Stimulated activated CD8-positive, alpha-beta memory T cell treated with anti-CD3 and anti-CD28 coated beads, Interleukin-7, amount 100 ng/mL, for 48 hours (primary cell): Measurements from ENCODE around the gene CPT1A.
A peak's percentile ranks its signal among the peaks of the same experiment; 100 is the strongest.
"Not testable (repeated sequence)": the region's sequence is repeated elsewhere in the genome, so short reads cannot be mapped to it uniquely, and the experiment has no call there.

ENCODE experiments used
- DNase-seq, 2 donors: peaks; one replicate each; pipeline ENCODE4 v3.0.0-alpha.2; 2020; ENCODE audit warnings: low read depth in 1 of 2; ENCODE audit errors: extremely low read depth in 1 of 2

The CPT1A gene

DNA sequence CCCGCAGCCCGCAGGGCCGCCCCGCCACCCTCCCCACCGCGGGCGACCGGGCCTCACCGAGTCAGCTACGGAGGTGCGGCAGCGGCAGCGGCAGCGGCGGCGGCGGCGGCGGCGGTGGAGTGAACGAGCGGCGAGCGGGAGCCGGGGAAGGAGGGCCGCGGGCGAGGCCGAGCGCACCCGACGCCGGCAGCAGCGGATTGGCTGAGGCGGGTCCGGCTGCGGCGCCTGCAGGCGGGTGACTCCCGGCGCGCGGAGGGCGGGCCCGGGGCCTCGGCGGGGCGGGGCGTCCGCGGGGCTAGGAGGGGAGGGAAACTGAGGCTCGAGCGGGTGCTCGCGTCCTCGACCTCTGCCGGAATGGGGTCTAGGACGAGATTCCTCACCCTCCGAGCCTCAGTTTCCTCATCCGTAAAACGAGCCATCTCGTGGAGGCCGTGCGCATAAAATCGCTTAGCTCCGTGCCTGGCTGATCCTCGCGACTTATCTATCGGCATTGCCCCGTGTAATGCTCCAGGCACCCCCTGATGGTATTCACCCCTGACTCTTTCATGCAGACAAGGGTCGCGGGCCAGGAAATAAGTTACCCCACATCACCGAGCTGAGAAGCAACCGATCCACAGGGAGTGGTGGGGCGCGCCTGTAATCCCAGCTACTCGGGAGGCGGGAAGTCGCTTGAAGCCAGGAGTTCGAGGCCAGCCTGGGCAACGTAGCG lies at the start of gene CPT1A:
TSS of gene CPT1A (minus strand) at position 199 of the 709 bp plus-strand sequence. CDS start 26,442 bp downstream, outside the sequence.
- peak in 1 of 2 donors; percentile 55 for DNase-seq

DNA sequence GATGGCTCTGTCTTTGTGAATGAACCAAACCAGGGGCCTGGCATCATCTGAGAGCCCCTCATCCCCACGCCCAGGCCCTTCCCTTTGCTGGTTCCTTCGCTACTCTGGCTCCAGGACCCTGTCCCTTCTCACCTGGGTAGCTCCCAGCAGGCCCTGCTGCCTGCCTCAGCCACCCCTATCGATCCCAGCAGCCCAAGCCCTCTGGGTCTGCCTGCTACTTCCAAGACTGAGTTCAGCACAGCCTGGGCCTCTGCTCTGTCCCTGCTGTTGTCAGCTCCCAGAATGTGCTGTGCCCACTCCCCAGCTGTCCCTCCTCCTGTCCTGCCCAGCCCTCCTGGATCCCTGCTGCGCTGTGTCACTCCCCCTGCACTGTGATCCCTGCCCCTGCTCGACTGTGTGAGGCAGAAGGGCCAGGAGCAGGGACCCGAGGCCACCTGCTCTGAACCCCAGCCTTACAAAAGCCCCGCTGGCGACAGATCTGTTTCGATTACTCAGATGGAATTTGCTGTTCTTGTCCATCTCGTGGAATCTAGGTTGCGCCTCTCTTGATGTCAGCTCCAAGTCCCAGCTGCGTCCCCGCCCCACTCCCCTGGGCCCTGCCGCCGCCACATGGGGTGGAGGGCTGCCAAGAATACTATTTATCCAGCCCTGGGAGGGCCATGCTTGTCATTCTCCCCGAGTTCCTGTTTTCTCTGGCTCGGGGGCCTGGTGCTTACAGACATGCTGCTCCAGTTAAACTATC lies 48.9 kb upstream of the CPT1A start:
- DNase-seq = no peak

DNA sequence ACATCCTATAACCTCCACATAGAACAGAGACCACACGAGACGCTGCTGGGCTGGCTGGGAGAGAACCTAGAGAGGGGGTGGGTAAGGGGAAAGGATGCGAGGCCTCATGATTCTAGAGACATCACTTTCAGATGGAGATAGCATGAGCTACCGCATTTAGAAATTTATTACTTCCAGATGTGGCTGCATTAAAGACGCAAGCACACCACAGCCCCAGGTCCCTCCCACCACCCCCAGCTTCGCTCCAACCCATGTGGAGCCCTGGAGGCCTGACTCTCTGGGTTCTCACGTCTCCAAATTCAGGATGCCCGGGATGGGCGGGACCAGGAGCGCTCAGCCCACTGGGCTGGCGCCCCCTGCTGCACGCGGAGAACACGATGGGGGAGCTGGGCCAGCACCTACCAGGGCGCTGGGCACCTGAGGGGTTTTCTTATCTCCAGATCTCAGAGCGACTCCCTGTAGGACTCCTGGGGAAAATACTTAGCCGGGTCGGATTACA lies 48.3 kb upstream of the CPT1A start:
- DNase-seq = no peak

DNA sequence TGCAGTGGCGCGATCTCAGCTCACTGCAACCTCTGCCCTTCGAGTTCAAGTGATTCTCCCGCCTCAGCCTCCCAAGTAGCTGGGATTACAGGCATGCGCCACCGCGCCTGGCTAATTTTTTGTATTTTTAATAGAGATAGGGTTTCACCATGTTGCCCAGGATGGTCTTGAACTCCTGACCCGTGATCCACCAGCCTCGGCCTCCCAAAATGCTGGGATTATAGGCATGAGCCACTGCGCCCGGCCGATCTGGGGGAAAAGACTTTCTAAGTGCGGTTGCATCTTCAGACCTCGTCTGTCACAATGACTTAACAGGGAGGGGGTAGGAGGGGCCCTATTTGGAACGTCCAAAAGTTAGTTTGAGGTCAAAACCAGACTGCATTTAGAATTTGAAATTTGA lies 43.1 kb upstream of the CPT1A start:
- DNase-seq = not testable (repeated sequence)

DNA sequence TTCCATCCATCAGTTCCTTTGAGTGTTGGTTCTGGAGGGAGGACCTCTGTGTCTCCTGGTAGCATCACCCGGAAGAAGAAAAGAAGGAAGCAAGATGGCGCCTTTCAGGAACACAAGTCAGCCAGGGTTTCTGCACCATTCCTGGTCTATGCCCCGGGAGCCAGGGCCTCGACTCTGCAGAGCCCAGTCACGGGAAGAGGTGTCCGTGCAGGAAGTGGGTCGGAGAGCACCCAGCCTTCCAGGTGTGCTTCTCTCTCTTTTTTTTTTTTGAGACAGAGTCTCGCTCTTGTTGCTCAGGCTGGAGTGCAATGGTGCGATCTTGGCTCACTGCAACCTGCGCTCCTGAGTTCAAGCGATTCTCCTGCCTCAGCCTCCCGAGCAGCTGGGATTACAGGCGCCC lies 40.7 kb upstream of the CPT1A start:
- no peak for DNase-seq

DNA sequence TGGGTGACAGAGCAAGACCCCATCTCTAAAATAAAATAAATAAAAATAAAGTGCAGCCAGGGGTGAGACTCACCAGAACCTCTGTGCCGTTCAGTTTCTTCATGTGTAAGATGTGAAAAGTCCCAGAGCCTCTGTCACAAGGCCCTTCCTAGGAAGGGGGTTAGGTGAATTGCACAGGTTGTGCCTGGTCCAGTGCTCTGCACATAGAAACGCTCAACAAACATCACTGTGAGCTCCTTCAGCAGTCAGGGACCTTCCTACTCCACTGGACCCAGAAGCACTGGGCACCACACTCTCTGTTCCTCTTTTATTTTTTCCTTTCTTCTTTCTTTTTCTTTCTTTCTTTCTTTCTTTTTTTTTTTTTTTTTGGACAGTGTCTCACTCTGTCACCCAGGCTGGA lies 39.6 kb upstream of the CPT1A start:
- no peak for DNase-seq

DNA sequence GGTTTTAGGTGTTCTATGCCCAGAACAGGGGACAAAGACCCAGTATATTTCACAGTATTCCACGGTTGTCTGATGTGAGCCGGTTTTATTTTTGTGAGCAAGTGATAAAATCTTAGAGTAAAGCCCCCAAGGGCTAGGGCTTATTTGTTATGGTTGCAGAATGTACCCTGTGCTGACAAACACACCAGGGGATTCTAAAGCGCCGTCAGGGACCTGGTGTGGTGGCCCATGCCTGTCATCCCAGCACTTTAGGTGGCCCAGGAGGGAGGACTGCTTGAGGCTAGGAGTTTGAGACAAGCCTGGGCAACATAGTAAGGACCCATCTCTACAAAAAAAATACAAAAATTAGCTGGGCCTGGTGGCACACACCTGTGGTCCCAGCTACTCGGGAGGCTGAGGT lies 39.1 kb upstream of the CPT1A start:
- no peak for DNase-seq

DNA sequence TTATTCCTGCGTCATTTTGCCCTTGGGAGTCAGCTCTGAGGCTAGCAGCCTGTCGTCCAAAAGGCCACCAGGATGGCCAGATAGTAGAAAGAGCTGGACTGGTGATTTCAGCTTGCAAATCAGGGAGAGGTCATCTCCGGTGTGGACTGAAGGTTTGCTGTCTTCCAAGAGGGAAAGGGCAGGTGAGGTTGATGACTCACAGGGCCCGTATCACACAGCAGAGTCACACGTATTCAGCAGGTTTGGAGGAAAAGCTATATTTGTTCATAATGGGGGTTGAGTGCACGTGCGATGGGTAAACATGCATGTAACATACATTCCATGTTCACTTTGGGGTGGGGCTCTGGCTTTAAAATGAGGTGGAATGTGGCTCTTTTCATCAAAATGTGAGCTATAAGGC lies 36.3 kb upstream of the CPT1A start:
- DNase-seq = no peak

DNA sequence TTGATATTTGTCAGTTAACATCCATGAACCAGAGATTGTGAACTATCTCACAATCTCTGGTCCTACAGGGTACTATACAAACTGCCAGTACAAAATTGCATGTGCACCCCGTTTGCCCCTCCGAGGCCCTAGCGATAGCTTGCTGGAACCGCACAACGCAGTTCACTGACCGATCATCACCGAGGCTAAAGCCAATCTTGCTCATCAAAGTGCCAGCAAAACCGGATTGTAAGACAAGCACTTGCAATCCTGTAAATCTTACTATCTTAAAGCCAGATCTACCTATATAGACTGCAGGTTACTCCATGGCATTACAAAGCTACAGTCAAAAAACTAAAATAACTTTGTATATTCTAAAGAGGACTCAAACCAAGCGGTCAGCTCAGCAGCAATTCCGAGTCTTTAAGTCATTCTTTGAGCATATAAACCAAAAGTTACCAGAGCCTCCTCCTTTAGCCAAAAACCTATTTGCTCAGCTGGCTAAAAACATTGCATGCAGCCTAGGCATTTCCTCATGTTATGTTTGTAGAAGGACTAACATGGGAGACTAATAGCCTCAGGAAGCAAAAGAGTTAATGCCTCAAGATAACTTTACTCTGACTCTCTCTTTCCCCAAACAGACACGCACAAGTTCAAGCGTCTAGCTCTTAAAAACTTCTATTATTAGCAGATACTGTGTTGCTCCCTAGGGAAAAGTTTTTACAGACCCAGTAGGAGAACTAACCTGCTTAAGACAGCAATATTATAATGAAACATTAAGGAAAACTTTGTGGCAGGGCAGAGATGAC lies 30.7 kb upstream of the CPT1A start:
- DNase-seq = no peak

DNA sequence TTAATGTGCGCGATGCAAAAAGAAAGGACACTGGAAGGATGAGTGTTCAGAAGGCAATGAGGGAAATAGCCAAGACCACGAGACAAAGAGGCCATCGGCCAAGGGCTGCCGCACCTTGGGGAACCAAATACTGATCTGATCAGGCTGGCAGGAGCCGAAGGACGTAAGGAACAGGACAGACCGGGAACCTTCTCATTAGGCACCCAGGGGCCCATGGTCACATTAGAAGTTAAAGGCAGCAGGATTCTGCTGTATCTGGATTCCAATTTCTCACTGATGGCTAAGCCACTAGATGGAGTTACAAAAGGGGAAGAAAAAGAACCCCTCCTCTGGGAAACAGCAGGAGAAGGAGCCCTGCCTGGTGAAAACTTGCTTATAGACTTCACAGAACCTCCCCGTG lies 28.8 kb upstream of the CPT1A start:
- DNase-seq = no peak

DNA sequence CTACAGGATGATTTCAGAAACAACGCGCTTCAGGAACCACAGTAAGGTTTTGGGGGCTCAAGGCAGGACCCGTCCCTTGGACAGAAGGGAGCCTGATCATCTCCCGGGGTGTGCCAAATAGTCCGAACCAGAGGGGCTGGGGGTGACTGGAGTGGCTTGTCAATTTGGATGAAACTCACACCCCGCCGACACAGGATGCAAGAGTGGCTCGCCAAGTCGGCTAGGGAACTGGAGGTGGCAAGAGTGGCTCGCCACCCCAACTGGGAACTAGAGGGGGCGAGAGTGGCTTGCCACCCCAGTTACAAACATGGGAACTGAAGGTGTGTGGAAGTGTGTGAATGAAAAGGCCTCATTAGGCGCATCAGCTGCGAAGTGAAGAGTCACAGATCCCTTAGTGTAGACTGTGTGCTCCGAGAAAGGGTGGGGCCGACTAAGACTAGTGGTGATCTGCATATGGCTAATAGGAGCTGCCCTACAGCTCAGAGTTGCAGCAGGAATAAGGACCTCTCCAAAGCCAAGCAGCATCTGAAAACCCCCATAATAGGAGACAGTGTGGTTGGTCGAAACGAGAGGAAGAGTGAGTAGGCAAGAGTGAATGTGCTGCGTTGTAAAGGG lies 26.6 kb upstream of the CPT1A start:
- no peak for DNase-seq

DNA sequence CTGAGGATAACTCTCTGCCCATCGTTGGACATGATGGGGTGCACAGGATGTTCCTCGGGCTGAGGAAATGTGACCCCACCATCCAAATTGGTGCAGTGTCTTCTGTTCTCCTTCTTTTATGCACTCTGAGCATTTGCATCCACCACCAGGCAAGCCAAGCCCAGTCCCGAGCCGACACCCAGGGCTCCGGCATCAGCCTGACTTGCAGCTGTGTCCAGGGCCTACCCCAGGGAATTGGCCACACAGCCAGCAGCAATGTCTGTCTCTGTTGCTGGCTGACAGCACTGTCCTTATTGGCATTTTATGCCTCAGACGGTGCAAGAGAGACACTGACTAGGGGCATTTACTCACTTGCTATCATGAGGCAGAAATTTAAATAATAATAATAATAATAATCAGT lies 25.4 kb upstream of the CPT1A start:
- DNase-seq = no peak

DNA sequence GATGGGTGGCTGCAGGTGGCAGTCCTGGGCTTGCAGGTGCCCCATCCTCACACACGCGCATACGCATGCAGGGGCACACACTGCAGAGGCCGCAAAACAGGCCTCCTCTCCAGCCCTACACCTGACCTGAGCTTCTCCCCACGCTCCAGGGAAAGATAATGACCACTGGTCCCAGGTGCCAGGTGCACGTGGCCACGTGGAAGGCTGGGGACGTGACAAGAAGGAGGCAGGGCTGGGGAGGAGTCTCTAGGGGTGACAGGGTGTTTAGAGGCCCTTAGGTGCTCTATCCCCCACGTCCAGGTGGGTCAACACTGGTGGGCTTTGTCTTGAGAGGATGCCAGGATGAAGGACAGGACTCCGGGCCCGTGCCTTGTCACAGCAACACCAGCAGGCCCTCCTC lies 23.5 kb upstream of the CPT1A start:
- DNase-seq = no peak

DNA sequence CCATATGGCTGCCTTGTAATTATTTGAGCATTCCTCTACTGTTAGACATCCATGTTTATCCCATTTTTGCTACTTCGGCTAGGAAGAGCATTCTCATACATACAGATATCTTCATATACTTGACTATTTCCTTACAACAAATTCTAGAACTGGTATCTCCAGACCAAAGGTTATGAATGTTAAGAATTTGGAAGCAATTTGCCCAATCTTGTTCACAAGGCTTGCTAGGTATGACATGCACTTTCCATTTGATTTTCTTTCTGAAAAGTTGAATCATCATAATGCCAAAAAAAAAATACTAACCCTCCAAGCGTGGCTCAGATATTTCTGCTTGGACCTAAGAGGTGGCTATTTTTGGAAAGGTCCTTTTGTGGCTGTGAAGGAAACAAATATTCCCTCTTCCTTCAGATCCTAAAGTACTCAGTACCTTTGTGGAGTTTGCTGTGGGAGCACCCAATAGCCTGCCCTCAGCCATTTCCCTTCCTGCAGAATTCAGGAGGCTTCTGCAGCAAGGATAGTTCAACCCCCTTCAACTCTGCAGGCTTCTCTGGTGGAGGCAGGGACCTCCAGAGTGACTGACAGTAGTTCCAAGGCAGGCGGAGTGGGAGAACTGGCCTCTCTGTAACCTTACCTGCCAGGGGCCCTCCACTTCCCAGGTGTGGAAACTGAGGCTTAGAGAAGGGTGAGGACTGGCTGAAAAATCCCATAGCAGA lies 22.0 kb upstream of the CPT1A start:
- DNase-seq = no peak

DNA sequence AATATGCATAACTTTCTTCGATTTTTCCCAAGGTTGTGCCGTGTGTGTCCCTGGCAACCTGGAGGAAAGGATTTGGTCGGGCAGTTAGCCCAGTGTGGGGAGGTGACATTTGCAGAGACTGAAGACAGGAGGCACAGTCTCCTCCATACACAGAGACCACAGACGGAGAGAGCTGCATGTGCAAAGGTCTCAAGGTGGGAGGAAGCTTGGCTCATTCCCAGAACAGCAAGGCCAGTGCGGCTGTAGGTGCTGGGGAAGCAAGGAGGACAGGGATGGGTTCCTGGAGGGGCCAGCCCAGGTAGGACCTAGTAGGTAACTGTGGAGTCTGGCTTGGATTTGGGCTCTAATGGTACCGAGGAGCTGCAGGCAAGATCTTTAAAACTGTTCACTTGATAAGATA lies 20.7 kb upstream of the CPT1A start:
- DNase-seq = no peak

DNA sequence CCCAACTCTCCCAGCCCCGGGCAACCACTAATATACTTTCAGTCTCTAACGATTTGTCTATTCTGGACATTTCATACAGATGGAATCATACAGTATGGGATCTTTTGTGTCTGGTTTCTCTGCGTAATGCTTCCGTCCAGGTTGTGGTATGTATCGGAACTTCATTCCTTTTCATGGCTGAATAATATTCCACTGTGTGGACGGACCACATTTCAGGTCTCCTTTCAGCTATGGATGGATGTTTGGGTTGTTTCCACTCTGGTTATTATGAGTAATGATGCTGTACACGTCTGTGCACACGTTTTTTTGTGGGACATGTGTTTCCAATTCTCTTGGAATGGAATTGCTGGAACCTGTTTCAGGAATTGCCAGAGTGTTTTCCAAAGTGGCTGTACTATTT lies 17.4 kb upstream of the CPT1A start:
- DNase-seq = no peak

DNA sequence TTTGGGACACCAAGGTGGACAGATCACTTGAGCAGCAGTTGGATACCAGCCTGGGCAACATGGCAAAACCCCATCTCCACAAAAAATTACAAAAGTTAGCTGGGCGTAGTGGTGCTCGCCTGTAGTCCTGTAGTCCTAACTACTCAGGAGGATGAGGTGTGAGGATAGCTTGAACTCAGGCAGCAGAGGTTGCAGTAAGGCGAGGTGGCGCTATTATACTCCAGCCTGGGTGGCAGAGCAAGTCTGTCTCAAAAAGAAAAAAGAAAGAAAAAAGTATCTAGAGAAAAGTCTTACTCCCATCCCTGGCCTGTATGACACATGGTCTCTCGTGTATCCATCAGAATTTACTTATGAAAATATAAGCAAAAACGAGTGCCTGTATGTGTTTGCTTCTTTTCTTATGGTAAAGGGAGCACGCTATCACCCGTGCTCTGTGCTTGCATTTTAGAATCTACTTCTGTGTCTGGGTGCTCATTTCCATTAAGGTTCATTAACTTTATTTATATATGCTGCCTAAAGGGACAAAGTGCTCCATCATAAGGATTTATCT lies 15.4 kb upstream of the CPT1A start:
- no peak for DNase-seq

DNA sequence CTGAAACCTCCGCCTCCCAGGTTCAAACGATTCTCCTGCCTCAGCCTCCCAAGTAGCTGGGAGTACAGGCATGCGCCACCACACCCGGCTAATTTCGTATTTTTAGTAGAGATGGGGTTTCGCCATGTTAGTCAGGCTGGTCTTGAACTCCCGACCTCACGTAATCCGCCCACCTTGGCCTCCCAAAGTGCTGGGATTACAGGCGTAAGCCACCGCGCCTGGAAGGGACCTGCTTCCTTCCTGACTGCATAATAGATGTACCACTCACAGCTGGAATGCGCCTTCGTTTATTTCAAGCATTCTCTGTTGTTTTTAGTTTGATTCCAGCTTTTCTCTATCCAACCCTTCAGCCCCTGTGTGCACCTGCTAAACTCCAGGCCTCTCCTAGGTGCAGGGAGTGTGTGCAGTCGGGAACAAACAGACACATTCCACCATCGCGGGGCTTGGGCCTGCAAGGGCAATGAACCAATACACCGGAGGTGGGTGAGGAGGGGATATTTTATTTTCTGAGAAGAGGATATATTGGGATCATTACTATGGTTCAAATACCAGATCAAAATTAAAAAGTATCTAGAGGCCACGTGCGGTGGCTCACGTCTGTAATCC lies 14.8 kb upstream of the CPT1A start:
- DNase-seq = not testable (repeated sequence)

DNA sequence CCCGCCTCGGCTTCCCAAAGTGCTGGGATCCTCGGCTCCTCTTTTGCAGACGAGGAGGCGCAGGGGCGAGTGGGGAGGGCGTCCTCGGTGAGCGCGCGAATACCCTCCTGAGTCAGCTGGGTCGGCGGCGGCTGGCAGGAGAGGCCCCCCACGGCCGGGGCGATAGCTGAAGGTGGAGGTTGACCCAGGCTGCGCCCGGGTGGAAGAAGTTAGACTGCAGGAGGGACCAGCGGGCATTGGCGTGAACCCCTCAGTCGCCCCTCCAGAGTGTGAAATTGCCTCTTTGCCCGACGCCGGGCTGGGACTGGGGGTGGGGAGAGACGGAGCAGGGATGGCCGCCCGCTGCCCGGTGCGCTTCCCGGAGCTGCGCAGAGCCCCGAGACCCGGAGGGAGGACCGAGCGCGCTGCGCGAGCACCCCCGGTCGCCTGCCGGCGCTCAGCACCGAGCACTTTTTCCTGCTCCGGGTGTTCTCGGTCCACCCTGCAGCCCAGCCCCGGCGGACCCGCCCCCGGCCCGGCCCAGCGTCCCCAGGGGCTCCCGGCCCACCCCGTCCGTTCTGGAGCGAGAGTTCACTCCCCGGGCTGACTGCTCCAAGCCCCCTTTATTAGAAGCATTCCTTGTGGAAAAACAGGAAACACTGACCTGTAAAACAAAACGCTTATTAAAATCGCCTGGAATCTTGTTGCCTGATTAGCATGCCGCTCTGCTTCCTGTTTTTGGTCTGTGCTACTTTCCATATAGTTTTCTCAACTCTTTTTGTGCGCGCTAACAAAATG lies 13.7 kb upstream of the CPT1A start:
- DNase-seq = no peak
